HepG2 (cell line): Measurements from ENCODE around the gene SLC13A3. TPM values are rescaled to one million over a fixed set of nuclear protein-coding genes. Genes with fewer than 3 reads are reported as not detected.

Source experiments
- ATF7-NPFF ChIP-seq: sonication (generic); formaldehyde crosslinking; IDR thresholded peaks from 2 replicates; pipeline ENCODE4 v1.8.1; 2023; ENCODE audit warnings: mild to moderate bottlenecking, low read depth, missing genetic modification reagents, moderate library complexity
- ESRRA ChIP-seq: sonication (generic); formaldehyde crosslinking; IDR thresholded peaks from 2 replicates; pipeline ENCODE4 v1.5.1; 2020; ENCODE audit warnings: mild to moderate bottlenecking, low read depth, missing genetic modification reagents
- FOSL2 ChIP-seq: sonication (generic); formaldehyde crosslinking; IDR thresholded peaks from 2 replicates; pipeline ENCODE4 v1.4.0; 2020; ENCODE audit warnings: missing genetic modification reagents
- FOXK1 ChIP-seq: sonication (generic); formaldehyde crosslinking; IDR thresholded peaks from 2 replicates; pipeline ENCODE4 v1.4.0; 2020; ENCODE audit warnings: low read depth, missing genetic modification reagents, borderline replicate concordance
- FOXO1 ChIP-seq: sonication (generic); formaldehyde crosslinking; IDR thresholded peaks from 2 replicates; pipeline ENCODE4 v1.4.0; 2020; ENCODE audit warnings: missing genetic modification reagents
- GATAD2A ChIP-seq: IDR thresholded peaks from 2 replicates; pipeline ENCODE4 v1.6.1; 2016
- GLI4 ChIP-seq: sonication (generic); formaldehyde crosslinking; IDR thresholded peaks from 2 replicates; pipeline ENCODE4 v1.5.1; 2020; ENCODE audit warnings: missing genetic modification reagents, mild to moderate bottlenecking, moderate library complexity, borderline replicate concordance
- HNF4A ChIP-seq: sonication (generic); formaldehyde crosslinking; IDR thresholded peaks from 2 replicates; pipeline ENCODE4 v1.4.0; 2020; ENCODE audit warnings: missing genetic modification reagents
- ISL2 ChIP-seq: sonication (generic); formaldehyde crosslinking; IDR thresholded peaks from 2 replicates; pipeline ENCODE4 v1.5.0; 2020; ENCODE audit warnings: missing genetic modification reagents
- NFIC ChIP-seq: IDR thresholded peaks from 2 replicates; pipeline ENCODE4 v1.6.1; 2012; ENCODE audit warnings: mild to moderate bottlenecking, low read length, inconsistent platforms
- NR2F2 ChIP-seq: IDR thresholded peaks from 2 replicates; pipeline ENCODE4 v1.6.1; 2012; ENCODE audit warnings: low read depth, inconsistent platforms, borderline replicate concordance
- PCBP1 ChIP-seq: fragments of 200-400 bp; formaldehyde crosslinking; IDR thresholded peaks from 2 replicates; pipeline ENCODE4 v1.6.1; 2017; ENCODE audit warnings: mild to moderate bottlenecking, low read depth, low read length, borderline replicate concordance
- RARA ChIP-seq: IDR thresholded peaks from 2 replicates; pipeline ENCODE4 v1.6.1; 2016; ENCODE audit warnings: missing genetic modification reagents, missing compliant biosample characterization
- RCOR2 ChIP-seq: IDR thresholded peaks from 2 replicates; pipeline ENCODE4 v1.6.1; 2016; ENCODE audit warnings: missing biosample characterization, missing genetic modification reagents
- TRIM24 ChIP-seq: sonication (generic); formaldehyde crosslinking; IDR thresholded peaks from 2 replicates; pipeline ENCODE4 v1.8.0; 2022; ENCODE audit warnings: mild to moderate bottlenecking, missing genetic modification reagents
- ZKSCAN5 ChIP-seq: sonication (generic); formaldehyde crosslinking; IDR thresholded peaks from 2 replicates; pipeline ENCODE4 v1.5.1; 2020; ENCODE audit warnings: mild to moderate bottlenecking, missing genetic modification reagents
- ZMYM2 ChIP-seq: sonication (generic); formaldehyde crosslinking; IDR thresholded peaks from 2 replicates; pipeline ENCODE4 v1.8.0; 2022; ENCODE audit warnings: mild to moderate bottlenecking, missing genetic modification reagents
- ZMYM4 ChIP-seq: sonication (generic); formaldehyde crosslinking; IDR thresholded peaks from 2 replicates; pipeline ENCODE4 v1.8.1; 2023; ENCODE audit warnings: mild to moderate bottlenecking, missing genetic modification reagents
- ZNF431 ChIP-seq: sonication (generic); formaldehyde crosslinking; IDR thresholded peaks from 2 replicates; pipeline ENCODE4 v1.9.0; 2022; ENCODE audit warnings: missing genetic modification reagents, low read depth, mild to moderate bottlenecking, borderline replicate concordance
- ZNF510 ChIP-seq: sonication (generic); formaldehyde crosslinking; IDR thresholded peaks from 2 replicates; pipeline ENCODE4 v1.4.0; 2020; ENCODE audit warnings: low read depth, mild to moderate bottlenecking, missing genetic modification reagents
- ZNF709 ChIP-seq: sonication (generic); formaldehyde crosslinking; IDR thresholded peaks from 2 replicates; pipeline ENCODE4 v1.5.0; 2020; ENCODE audit warnings: mild to moderate bottlenecking, missing genetic modification reagents
- polyA plus RNA-seq, 8 experiments: library from polyadenylated mRNA; depleted of rRNA in 3 of 8; stranded (reverse) in 7 of 8; unstranded in 1 of 8; fragments of >200 nt; fragmentation: Illumina TruSeq in 4 of 8; extraction: Trizol in 4 of 8; gene quantifications; 2 replicates each; pipeline versions ENCODE4 v1.2.1 to v1.2.3, GENCODE V29; 2011 to 2016; ENCODE audit warnings: low read depth in 4 of 8, missing spikeins in 1 of 8, mixed read lengths in 1 of 8; ENCODE audit not compliant: insufficient read depth in 1 of 8
- total RNA-seq, 5 experiments: library from RNA; depleted of rRNA; stranded (reverse); fragments of >200 nt; fragmentation: Illumina TruSeq; extraction: Trizol; gene quantifications; 2 replicates each; pipeline ENCODE4 v1.2.3, GENCODE V29; 2016; ENCODE audit warnings: low read depth in 1 of 5
- TF ChIP-seq, protein P1 (sequence below): sonication (generic); formaldehyde crosslinking; conservative IDR thresholded peaks from 2 replicates; pipeline ENCODE4 v1.4.0; 2020; ENCODE audit warnings: missing genetic modification reagents
- TF ChIP-seq, protein P2 (sequence below): IDR thresholded peaks from 2 replicates; pipeline ENCODE4 v1.6.1; 2016
- TF ChIP-seq, protein P3 (sequence below): sonication (generic); formaldehyde crosslinking; conservative IDR thresholded peaks from 2 replicates; pipeline ENCODE4 v1.8.0; 2022; ENCODE audit warnings: missing genetic modification reagents
- TF ChIP-seq, protein P4 (sequence below): sonication (generic); formaldehyde crosslinking; IDR thresholded peaks from 2 replicates; pipeline ENCODE4 v1.4.0; 2020; ENCODE audit warnings: missing genetic modification reagents, borderline replicate concordance

SLC13A3 gene
- total and polyA plus RNA-seq, 2 of the 13 experiments (the other 11 are each of a cell fraction or from before 2014, with no cell fraction given): 66.5 to 76.0 TPM

DNA sequence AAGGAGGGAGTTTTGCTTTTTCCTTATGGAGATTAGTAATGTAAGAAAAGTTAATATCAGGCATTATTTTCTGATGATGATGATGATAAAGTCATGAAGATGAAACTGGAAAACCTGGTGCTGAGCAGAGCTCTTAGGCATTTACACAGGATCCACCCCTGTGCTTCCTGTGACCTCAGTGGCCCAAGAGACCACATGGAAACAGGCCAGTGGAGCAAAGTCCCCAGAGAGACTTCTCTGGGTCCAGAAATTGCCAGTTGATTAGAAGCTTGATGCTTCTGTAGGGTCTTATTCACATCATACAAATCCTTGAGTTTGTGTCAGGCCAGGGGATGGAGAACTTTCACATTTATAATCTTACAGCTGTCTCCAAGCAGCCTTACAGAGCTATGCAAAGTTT lies 46.1 kb downstream of the SLC13A3 start (continued):
- TF ChIP-seq, protein P1, sequence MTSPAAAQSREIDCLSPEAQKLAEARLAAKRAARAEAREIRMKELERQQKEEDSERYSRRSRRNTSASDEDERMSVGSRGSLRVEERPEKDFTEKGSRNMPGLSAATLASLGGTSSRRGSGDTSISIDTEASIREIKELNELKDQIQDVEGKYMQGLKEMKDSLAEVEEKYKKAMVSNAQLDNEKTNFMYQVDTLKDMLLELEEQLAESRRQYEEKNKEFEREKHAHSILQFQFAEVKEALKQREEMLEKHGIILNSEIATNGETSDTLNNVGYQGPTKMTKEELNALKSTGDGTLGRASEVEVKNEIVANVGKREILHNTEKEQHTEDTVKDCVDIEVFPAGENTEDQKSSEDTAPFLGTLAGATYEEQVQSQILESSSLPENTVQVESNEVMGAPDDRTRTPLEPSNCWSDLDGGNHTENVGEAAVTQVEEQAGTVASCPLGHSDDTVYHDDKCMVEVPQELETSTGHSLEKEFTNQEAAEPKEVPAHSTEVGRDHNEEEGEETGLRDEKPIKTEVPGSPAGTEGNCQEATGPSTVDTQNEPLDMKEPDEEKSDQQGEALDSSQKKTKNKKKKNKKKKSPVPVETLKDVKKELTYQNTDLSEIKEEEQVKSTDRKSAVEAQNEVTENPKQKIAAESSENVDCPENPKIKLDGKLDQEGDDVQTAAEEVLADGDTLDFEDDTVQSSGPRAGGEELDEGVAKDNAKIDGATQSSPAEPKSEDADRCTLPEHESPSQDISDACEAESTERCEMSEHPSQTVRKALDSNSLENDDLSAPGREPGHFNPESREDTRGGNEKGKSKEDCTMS (CRISPR knock-in tag): no peak
- TF ChIP-seq ZNF709 (no peak; the same call in 1 of the 2 replicates), NR2F2 (0 out of 2 replicates have a peak, but pooled peaks have one; percentile 60), HNF4A (peak; percentile 86), GATAD2A (CRISPR knock-in tag) (peak; percentile 56; the same call in 1 of the 2 replicates), GLI4 (no peak), FOXK1 (CRISPR knock-in tag) (peak; percentile 44; the same call in 1 of the 2 replicates), ZKSCAN5 (CRISPR knock-in tag) (no peak), ATF7-NPFF (CRISPR knock-in tag) (no peak), TRIM24 (no peak), RARA (CRISPR knock-in tag) (peak; percentile 68), ESRRA (CRISPR knock-in tag) (peak; percentile 56), ISL2 (CRISPR knock-in tag) (0 out of 2 replicates have a peak, but pooled peaks have one; percentile 37), FOSL2 (CRISPR knock-in tag) (no peak), ZMYM2 (CRISPR knock-in tag) (no peak), RCOR2 (CRISPR knock-in tag) (peak; percentile 69), ZNF510 (no peak), ZMYM4 (CRISPR knock-in tag) (no peak), NFIC (no peak), FOXO1 (no peak; the same call in 1 of the 2 replicates), ZNF431 (no peak), PCBP1 (no peak)
- TF ChIP-seq, protein P2, sequence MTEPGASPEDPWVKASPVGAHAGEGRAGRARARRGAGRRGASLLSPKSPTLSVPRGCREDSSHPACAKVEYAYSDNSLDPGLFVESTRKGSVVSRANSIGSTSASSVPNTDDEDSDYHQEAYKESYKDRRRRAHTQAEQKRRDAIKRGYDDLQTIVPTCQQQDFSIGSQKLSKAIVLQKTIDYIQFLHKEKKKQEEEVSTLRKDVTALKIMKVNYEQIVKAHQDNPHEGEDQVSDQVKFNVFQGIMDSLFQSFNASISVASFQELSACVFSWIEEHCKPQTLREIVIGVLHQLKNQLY (CRISPR knock-in tag): 0 out of 2 replicates have a peak, but pooled peaks have one; percentile 21
- TF ChIP-seq, protein P3, sequence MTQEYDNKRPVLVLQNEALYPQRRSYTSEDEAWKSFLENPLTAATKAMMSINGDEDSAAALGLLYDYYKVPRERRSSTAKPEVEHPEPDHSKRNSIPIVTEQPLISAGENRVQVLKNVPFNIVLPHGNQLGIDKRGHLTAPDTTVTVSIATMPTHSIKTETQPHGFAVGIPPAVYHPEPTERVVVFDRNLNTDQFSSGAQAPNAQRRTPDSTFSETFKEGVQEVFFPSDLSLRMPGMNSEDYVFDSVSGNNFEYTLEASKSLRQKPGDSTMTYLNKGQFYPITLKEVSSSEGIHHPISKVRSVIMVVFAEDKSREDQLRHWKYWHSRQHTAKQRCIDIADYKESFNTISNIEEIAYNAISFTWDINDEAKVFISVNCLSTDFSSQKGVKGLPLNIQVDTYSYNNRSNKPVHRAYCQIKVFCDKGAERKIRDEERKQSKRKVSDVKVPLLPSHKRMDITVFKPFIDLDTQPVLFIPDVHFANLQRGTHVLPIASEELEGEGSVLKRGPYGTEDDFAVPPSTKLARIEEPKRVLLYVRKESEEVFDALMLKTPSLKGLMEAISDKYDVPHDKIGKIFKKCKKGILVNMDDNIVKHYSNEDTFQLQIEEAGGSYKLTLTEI (CRISPR knock-in tag): no peak
- TF ChIP-seq, protein P4, sequence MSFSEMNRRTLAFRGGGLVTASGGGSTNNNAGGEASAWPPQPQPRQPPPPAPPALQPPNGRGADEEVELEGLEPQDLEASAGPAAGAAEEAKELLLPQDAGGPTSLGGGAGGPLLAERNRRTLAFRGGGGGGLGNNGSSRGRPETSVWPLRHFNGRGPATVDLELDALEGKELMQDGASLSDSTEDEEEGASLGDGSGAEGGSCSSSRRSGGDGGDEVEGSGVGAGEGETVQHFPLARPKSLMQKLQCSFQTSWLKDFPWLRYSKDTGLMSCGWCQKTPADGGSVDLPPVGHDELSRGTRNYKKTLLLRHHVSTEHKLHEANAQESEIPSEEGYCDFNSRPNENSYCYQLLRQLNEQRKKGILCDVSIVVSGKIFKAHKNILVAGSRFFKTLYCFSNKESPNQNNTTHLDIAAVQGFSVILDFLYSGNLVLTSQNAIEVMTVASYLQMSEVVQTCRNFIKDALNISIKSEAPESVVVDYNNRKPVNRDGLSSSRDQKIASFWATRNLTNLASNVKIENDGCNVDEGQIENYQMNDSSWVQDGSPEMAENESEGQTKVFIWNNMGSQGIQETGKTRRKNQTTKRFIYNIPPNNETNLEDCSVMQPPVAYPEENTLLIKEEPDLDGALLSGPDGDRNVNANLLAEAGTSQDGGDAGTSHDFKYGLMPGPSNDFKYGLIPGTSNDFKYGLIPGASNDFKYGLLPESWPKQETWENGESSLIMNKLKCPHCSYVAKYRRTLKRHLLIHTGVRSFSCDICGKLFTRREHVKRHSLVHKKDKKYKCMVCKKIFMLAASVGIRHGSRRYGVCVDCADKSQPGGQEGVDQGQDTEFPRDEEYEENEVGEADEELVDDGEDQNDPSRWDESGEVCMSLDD: no peak
